IMR-90 (cell line): ENCODE data around the gene SNCA.

Experiments
- BHLHE40 ChIP-seq: fragments of 150-350 bp; IDR thresholded peaks from 2 replicates; pipeline ENCODE4 v1.6.1; 2016; ENCODE audit warnings: mild to moderate bottlenecking, low read depth, low read length
- CEBPB ChIP-seq: IDR thresholded peaks from 2 replicates; pipeline ENCODE4 v1.6.1; 2012; ENCODE audit warnings: low read depth, low read length, improper control_type of control experiment
- MAFK ChIP-seq: IDR thresholded peaks from 2 replicates; pipeline ENCODE4 v1.6.1; 2012; ENCODE audit warnings: low read depth, low read length, improper control_type of control experiment
- MAZ ChIP-seq: IDR thresholded peaks from 2 replicates; pipeline ENCODE4 v1.6.1; 2012; ENCODE audit warnings: low read depth, mild to moderate bottlenecking, low read length, improper control_type of control experiment, moderate library complexity, borderline replicate concordance
- NFE2L2 ChIP-seq: fragments of 150-350 bp; IDR thresholded peaks from 2 replicates; pipeline ENCODE4 v1.6.1; 2016; ENCODE audit warnings: low read depth, mild to moderate bottlenecking, low read length
- POLR2A ChIP-seq: IDR thresholded peaks from 2 replicates; pipeline ENCODE4 v1.6.1; 2012; ENCODE audit warnings: mild to moderate bottlenecking, low read depth, low read length
- RAD21 ChIP-seq: IDR thresholded peaks from 2 replicates; pipeline ENCODE4 v1.6.1; 2012; ENCODE audit warnings: low read length, improper control_type of control experiment
- RCOR1 ChIP-seq: IDR thresholded peaks from 2 replicates; pipeline ENCODE4 v1.6.1; 2012; ENCODE audit warnings: mild to moderate bottlenecking, low read length, improper control_type of control experiment; ENCODE audit not compliant: insufficient replicate concordance
- RFX5 ChIP-seq: IDR thresholded peaks from 2 replicates; pipeline ENCODE4 v1.8.0; 2012; ENCODE audit warnings: low read depth, mild to moderate bottlenecking, low read length, moderate library complexity
- SMC3 ChIP-seq: fragments of 150-350 bp; IDR thresholded peaks from 2 replicates; pipeline ENCODE4 v1.6.1; 2016; ENCODE audit warnings: low read depth, mild to moderate bottlenecking, antibody characterized with exemption, low read length, moderate library complexity
- USF2 ChIP-seq: fragments of 150-350 bp; IDR thresholded peaks from 2 replicates; pipeline ENCODE4 v1.6.1; 2017; ENCODE audit warnings: mild to moderate bottlenecking, antibody characterized with exemption, low read length, low read depth
- TF ChIP-seq, protein P1 (sequence below): conservative IDR thresholded peaks from 2 replicates; pipeline ENCODE4 v1.5.1; 2012; ENCODE audit warnings: mild to moderate bottlenecking, low read depth, low read length, improper control_type of control experiment

DNA sequence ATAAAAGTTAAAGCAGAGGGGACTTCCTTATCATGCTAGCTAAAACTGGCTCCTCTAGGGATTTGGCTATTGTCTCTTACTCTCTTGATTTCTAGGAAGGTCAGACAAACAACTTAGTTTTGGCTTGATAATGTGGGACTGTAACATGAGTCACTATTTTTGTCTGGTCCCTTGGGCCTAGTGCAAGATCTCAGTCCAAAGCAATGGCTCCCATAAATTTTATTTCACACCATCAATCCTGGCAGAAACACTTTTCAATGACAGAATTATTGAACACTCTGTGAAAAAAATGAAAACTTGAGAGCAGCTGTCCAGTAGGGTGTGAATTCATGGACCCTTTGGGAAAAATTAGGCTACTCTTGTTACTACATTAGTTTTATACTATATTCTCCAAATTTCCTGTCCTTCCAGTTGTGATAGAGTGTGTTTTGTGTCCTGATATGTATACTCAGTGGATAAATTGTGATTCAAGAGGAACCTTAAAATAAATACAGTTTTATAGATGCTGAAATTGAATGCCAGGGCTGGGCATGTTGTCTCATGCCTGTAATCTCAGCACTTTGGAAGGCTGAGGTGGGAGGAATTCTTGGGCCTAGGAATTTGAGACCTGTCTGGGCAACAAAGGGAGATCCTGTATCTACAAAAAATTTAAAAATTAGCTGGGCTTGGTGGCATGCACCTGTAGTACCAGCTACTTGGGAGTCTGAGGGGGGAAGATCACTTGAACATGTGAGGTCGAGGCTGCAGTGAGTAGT is 10.8 kb upstream of the SNCA start:
- TF ChIP-seq, protein P1, sequence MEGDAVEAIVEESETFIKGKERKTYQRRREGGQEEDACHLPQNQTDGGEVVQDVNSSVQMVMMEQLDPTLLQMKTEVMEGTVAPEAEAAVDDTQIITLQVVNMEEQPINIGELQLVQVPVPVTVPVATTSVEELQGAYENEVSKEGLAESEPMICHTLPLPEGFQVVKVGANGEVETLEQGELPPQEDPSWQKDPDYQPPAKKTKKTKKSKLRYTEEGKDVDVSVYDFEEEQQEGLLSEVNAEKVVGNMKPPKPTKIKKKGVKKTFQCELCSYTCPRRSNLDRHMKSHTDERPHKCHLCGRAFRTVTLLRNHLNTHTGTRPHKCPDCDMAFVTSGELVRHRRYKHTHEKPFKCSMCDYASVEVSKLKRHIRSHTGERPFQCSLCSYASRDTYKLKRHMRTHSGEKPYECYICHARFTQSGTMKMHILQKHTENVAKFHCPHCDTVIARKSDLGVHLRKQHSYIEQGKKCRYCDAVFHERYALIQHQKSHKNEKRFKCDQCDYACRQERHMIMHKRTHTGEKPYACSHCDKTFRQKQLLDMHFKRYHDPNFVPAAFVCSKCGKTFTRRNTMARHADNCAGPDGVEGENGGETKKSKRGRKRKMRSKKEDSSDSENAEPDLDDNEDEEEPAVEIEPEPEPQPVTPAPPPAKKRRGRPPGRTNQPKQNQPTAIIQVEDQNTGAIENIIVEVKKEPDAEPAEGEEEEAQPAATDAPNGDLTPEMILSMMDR = no peak
- TF ChIP-seq POLR2A (no peak), RAD21 (no peak), USF2 (no peak), SMC3 (no peak), CEBPB (no peak), BHLHE40 (no peak), MAFK (no peak), RFX5 (no peak), MAZ (no peak), RCOR1 (no peak), NFE2L2 (no peak)
